ENCODE results near the gene MRPL48.

MRPL48 gene

GRCh38 chr11:73795925-73796632 lies 8.4 kb downstream of the MRPL48 start:
- Histone ChIP-seq H3K27ac (ENCODE audit: insufficient read depth, low read depth, low read length, poor library complexity, severe bottlenecking) (no peak overlapping the region), H3K9me3 (ENCODE audit: control insufficient read depth, low read length) (no peaks in the 10 kb centered on the region), H3K4me1 (ENCODE audit: control insufficient read depth, insufficient read depth, low read length) (no peaks in the 10 kb centered on the region), H3K4me3 (ENCODE audit: insufficient read depth, low read depth, low read length) (no peak overlapping the region), H3K27me3 (ENCODE audit: control insufficient read depth, insufficient read depth, low read length, poor library complexity, severe bottlenecking) (no peaks in the 10 kb centered on the region), H3K36me3 (ENCODE audit: control insufficient read depth, insufficient read depth, low read length) (no peaks in the 10 kb centered on the region)
- 90% methylated on average over 19 of the region's 19 CpGs for WGBS, 2 experiments

GRCh38 chr11:73797457-73797856 lies 9.8 kb downstream of the MRPL48 start:
- no peak overlapping the region for H3K27ac ChIP-seq (ENCODE audit: insufficient read depth, low read depth, low read length, poor library complexity, severe bottlenecking)
- no peaks in the 10 kb centered on the region for H3K4me1 ChIP-seq (ENCODE audit: control insufficient read depth, insufficient read depth, low read length)
- H3K36me3 ChIP-seq (ENCODE audit: control insufficient read depth, insufficient read depth, low read length) = no peaks in the 10 kb centered on the region
- no peak overlapping the region for H3K4me3 ChIP-seq (ENCODE audit: insufficient read depth, low read depth, low read length)
- no peaks in the 10 kb centered on the region for H3K9me3 ChIP-seq (ENCODE audit: control insufficient read depth, low read length)
- no peaks in the 10 kb centered on the region for H3K27me3 ChIP-seq (ENCODE audit: control insufficient read depth, insufficient read depth, low read length, poor library complexity, severe bottlenecking)
- WGBS, 2 experiments = 90 to 91% methylated on average over 10 of the region's 10 CpGs

- Histone ChIP-seq H3K4me3 (ENCODE audit: insufficient read depth, low read depth, low read length) (no peak overlapping the region), H3K9me3 (ENCODE audit: control insufficient read depth, low read length) (no peaks in the 10 kb centered on the region), H3K27me3 (ENCODE audit: control insufficient read depth, insufficient read depth, low read length, poor library complexity, severe bottlenecking) (no peaks in the 10 kb centered on the region), H3K36me3 (ENCODE audit: control insufficient read depth, insufficient read depth, low read length) (no peaks in the 10 kb centered on the region), H3K27ac (ENCODE audit: insufficient read depth, low read depth, low read length, poor library complexity, severe bottlenecking) (no peak overlapping the region), H3K4me1 (ENCODE audit: control insufficient read depth, insufficient read depth, low read length) (no peaks in the 10 kb centered on the region)
- WGBS, 2 experiments = 93 to 94% methylated on average over 3 to 4 of the region's 4 CpGs
These were observed 12.7 kb downstream of the MRPL48 start for GRCh38 chr11:73800276-73800806.

GRCh38 chr11:73801136-73801535 lies 13.5 kb downstream of the MRPL48 start:
- Histone ChIP-seq H3K27ac (ENCODE audit: insufficient read depth, low read depth, low read length, poor library complexity, severe bottlenecking) (no peak overlapping the region), H3K4me3 (ENCODE audit: insufficient read depth, low read depth, low read length) (no peak overlapping the region), H3K4me1 (ENCODE audit: control insufficient read depth, insufficient read depth, low read length) (no peaks in the 10 kb centered on the region), H3K9me3 (ENCODE audit: control insufficient read depth, low read length) (no peaks in the 10 kb centered on the region), H3K36me3 (ENCODE audit: control insufficient read depth, insufficient read depth, low read length) (no peaks in the 10 kb centered on the region), H3K27me3 (ENCODE audit: control insufficient read depth, insufficient read depth, low read length, poor library complexity, severe bottlenecking) (no peaks in the 10 kb centered on the region)
- WGBS, 2 experiments = 80 to 92% methylated on average over 1 of the region's 1 CpG

- no peaks in the 10 kb centered on the region for H3K36me3 ChIP-seq (ENCODE audit: control insufficient read depth, insufficient read depth, low read length)
These were observed 17.0 kb downstream of the MRPL48 start for GRCh38 chr11:73804712-73805111.

GRCh38 chr11:73808052-73808451 lies 20.4 kb downstream of the MRPL48 start:
- no peak overlapping the region for H3K4me3 ChIP-seq (ENCODE audit: insufficient read depth, low read depth, low read length)
- no peaks in the 10 kb centered on the region for H3K4me1 ChIP-seq (ENCODE audit: control insufficient read depth, insufficient read depth, low read length)
- no peaks in the 10 kb centered on the region for H3K9me3 ChIP-seq (ENCODE audit: control insufficient read depth, low read length)
- WGBS, 2 experiments = no CpG with 5 or more reads among the region's 1 CpG
- no peaks in the 10 kb centered on the region for H3K27me3 ChIP-seq (ENCODE audit: control insufficient read depth, insufficient read depth, low read length, poor library complexity, severe bottlenecking)
- H3K36me3 ChIP-seq (ENCODE audit: control insufficient read depth, insufficient read depth, low read length) = no peaks in the 10 kb centered on the region
- no peak overlapping the region for H3K27ac ChIP-seq (ENCODE audit: insufficient read depth, low read depth, low read length, poor library complexity, severe bottlenecking)

More at GRCh38 chr11:73804712-73805111, 17.0 kb downstream of the MRPL48 start:
- H3K27me3 ChIP-seq (ENCODE audit: control insufficient read depth, insufficient read depth, low read length, poor library complexity, severe bottlenecking) = no peaks in the 10 kb centered on the region
- H3K9me3 ChIP-seq (ENCODE audit: control insufficient read depth, low read length) = no peaks in the 10 kb centered on the region
- no peaks in the 10 kb centered on the region for H3K4me1 ChIP-seq (ENCODE audit: control insufficient read depth, insufficient read depth, low read length)
- no peak overlapping the region for H3K27ac ChIP-seq (ENCODE audit: insufficient read depth, low read depth, low read length, poor library complexity, severe bottlenecking)
- no peak overlapping the region for H3K4me3 ChIP-seq (ENCODE audit: insufficient read depth, low read depth, low read length)

- no peaks in the 10 kb centered on the region for H3K36me3 ChIP-seq (ENCODE audit: control insufficient read depth, insufficient read depth, low read length)
- 80 to 83% methylated on average over 1 of the region's 1 CpG for WGBS, 2 experiments
- no peak overlapping the region for H3K4me3 ChIP-seq (ENCODE audit: insufficient read depth, low read depth, low read length)
- H3K4me1 ChIP-seq (ENCODE audit: control insufficient read depth, insufficient read depth, low read length) = no peaks in the 10 kb centered on the region
- no peak overlapping the region for H3K27ac ChIP-seq (ENCODE audit: insufficient read depth, low read depth, low read length, poor library complexity, severe bottlenecking)
- H3K9me3 ChIP-seq (ENCODE audit: control insufficient read depth, low read length) = no peaks in the 10 kb centered on the region
- H3K27me3 ChIP-seq (ENCODE audit: control insufficient read depth, insufficient read depth, low read length, poor library complexity, severe bottlenecking) = no peaks in the 10 kb centered on the region
These were observed 23.0 kb downstream of the MRPL48 start for GRCh38 chr11:73810637-73811036.

GRCh38 chr11:73812234-73812633 lies 24.6 kb downstream of the MRPL48 start:
- no peaks in the 10 kb centered on the region for H3K36me3 ChIP-seq (ENCODE audit: control insufficient read depth, insufficient read depth, low read length)
- no peak overlapping the region for H3K4me3 ChIP-seq (ENCODE audit: insufficient read depth, low read depth, low read length)
- H3K27ac ChIP-seq (ENCODE audit: insufficient read depth, low read depth, low read length, poor library complexity, severe bottlenecking) = no peak overlapping the region
- H3K4me1 ChIP-seq (ENCODE audit: control insufficient read depth, insufficient read depth, low read length) = no peaks in the 10 kb centered on the region
- no peaks in the 10 kb centered on the region for H3K27me3 ChIP-seq (ENCODE audit: control insufficient read depth, insufficient read depth, low read length, poor library complexity, severe bottlenecking)
- 91 to 97% methylated on average over 3 of the region's 3 CpGs for WGBS, 2 experiments
- H3K9me3 ChIP-seq (ENCODE audit: control insufficient read depth, low read length) = no peaks in the 10 kb centered on the region

GRCh38 chr11:73814812-73815211 lies 27.1 kb downstream of the MRPL48 start:
- Histone ChIP-seq H3K9me3 (ENCODE audit: control insufficient read depth, low read length) (no peaks in the 10 kb centered on the region), H3K4me3 (ENCODE audit: insufficient read depth, low read depth, low read length) (no peak overlapping the region), H3K27me3 (ENCODE audit: control insufficient read depth, insufficient read depth, low read length, poor library complexity, severe bottlenecking) (no peaks in the 10 kb centered on the region), H3K4me1 (ENCODE audit: control insufficient read depth, insufficient read depth, low read length) (peaks cover 4% of the 10 kb centered on the region), H3K36me3 (ENCODE audit: control insufficient read depth, insufficient read depth, low read length) (no peaks in the 10 kb centered on the region), H3K27ac (ENCODE audit: insufficient read depth, low read depth, low read length, poor library complexity, severe bottlenecking) (no peak overlapping the region)
- WGBS, 2 experiments = 94 to 96% methylated on average over 8 of the region's 8 CpGs

GRCh38 chr11:73818846-73819245 lies 31.2 kb downstream of the MRPL48 start:
- Histone ChIP-seq H3K36me3 (ENCODE audit: control insufficient read depth, insufficient read depth, low read length) (no peaks in the 10 kb centered on the region), H3K4me1 (ENCODE audit: control insufficient read depth, insufficient read depth, low read length) (peaks cover 4% of the 10 kb centered on the region), H3K27me3 (ENCODE audit: control insufficient read depth, insufficient read depth, low read length, poor library complexity, severe bottlenecking) (no peaks in the 10 kb centered on the region), H3K9me3 (ENCODE audit: control insufficient read depth, low read length) (no peaks in the 10 kb centered on the region), H3K4me3 (ENCODE audit: insufficient read depth, low read depth, low read length) (no peak overlapping the region), H3K27ac (ENCODE audit: insufficient read depth, low read depth, low read length, poor library complexity, severe bottlenecking) (no peak overlapping the region)

All from ectodermal cell (in vitro differentiated cells).